RPMI7951 (cell line): Measurements from ENCODE around the gene TGFB1. TPM values are rescaled to one million over a fixed set of nuclear protein-coding genes. Genes with fewer than 3 reads are reported as not detected.
A peak's percentile ranks its signal among the peaks of the same experiment; 100 is the strongest.

Experiments used
- DNase-seq: peaks from one replicate; pipeline ENCODE4 v3.0.0-alpha.2; 2012; ENCODE audit warnings: low read depth
- total RNA-seq: library from RNA; depleted of rRNA; stranded (reverse); fragments of >200 nt; shearing (Covaris generic); gene quantifications from 2 replicates; pipeline ENCODE4 v1.2.3, GENCODE V29; 2014

Gene TGFB1
- total RNA-seq, 1 experiment from 2014 or later, result 18.1 TPM

DNA sequence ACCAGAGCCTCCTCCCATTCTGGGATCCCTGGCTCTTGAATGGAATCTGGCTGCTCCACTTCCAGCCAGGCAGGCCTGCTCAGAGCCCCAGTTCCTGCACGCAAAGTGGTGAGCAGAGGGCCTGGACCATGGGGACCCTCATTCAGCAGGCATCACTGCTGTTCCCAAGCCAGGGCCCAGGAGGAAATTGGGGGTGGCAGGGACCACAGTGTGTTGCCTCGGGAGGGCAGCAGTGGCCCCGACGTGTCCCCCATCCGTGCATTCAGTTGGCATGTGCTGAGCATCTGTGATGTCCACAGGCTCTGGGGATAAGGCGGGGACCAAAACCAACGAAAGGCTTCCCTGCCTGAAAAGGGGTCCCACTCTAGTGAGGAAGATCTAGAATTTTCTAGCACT, 32.5 kb downstream of the TGFB1 start:
- no peak for DNase-seq

GRCh38 chr19:41320568-41320967, 33.2 kb downstream of the TGFB1 start:
- DNase-seq, result no peak

GRCh38 chr19:41320185-41320518, 33.6 kb downstream of the TGFB1 start:
- no peak for DNase-seq

DNA sequence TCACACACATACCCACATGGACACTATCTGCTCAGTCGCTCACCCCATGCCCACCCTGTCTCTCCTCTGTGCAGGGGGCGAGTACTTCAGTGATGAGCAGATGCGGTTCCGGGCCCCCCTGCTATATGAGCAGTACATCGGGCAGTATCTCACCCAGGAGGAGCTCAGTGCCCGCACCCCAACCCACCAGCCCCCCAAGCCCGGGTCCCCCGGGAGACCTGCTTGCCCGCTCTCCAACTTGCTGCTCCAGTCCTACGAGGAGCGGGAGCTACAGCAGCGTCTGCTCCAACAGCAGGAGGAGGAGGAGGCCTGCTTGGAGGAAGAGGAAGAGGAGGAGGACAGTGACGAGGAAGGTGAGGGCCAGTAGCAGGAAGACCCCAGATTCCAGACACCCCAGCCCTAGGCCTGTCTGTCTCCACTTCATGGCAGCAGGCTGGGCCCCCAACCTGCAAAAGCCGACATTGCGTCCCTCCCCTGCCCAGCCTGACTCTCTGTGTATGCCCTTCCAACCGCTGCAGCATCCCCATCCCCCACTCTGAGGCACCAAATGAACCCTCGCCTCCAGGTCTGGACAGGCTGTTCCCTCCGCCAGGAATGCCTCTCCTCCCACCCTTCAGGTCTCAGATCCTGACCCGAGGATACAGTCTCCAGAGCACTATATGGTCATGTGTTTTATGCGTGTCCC, 34.1 kb downstream of the TGFB1 start:
- no peak for DNase-seq

DNA sequence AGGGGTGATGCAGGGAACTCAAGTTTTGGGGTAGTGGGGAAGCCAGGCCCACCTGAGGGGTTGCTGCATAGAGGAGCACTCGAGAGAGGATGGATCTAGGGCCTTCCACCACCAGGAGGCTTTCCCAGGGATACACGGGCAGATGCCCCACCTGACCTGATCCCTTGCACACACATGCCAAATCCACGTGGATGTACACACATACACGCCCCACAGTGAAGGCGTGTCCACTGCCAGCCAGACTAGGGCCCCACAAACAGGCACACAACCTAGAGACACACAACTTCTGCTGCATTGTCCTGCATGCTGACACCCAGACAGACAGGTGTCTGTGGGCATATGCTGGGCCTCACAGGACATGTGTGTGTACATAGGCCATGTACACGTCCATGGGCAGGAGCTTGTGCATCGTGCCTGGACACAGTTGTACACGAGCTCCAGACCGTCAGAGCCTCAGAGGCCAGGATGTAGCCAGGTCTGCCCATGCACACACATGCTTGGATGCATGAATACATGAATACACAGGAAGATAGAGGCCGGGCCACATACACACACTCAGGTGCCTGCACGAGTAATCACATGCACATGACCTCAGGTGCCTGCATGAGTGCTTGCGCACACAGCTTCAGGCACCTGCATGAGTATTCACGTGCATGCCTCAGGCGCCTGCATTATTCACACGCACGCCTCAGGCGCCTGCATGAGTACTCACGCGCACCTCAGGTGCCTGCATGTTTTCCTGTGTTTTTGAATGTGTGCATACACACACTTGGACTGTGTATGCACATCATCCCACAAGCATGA, 34.8 kb downstream of the TGFB1 start:
- no peak for DNase-seq

GRCh38 chr19:41316306-41316920, 37.3 kb downstream of the TGFB1 start:
- no peak for DNase-seq

DNA sequence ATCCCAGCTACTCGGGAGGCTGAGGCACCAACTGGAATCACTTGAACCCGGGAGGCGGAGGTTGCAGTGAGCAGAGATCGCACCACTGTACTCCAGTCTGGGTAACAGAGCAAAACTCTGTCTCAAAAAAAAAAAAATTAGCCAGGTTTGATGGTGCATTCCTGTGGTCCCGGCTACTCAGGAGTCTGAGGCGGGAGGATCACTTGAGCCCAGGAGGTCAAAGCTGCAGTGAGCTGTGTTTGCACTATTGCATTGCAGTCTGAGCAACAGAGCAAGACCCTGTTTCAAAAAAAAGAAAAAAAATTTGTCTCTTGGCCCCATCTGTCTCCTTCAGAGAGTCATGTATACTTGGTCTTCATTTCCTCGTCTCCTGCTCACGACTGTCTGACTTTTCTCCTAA, 42.1 kb downstream of the TGFB1 start:
- DNase-seq, result no peak

GRCh38 chr19:41311072-41311471, 42.6 kb downstream of the TGFB1 start:
- DNase-seq, result no peak

GRCh38 chr19:41310033-41310831, 43.5 kb downstream of the TGFB1 start, which contains the start of gene CCDC97:
CCDC97 (plus strand) TSS chr19:41310172; CDS start chr19:41310311, 139 bp downstream.
- peak; percentile 85 for DNase-seq

DNA sequence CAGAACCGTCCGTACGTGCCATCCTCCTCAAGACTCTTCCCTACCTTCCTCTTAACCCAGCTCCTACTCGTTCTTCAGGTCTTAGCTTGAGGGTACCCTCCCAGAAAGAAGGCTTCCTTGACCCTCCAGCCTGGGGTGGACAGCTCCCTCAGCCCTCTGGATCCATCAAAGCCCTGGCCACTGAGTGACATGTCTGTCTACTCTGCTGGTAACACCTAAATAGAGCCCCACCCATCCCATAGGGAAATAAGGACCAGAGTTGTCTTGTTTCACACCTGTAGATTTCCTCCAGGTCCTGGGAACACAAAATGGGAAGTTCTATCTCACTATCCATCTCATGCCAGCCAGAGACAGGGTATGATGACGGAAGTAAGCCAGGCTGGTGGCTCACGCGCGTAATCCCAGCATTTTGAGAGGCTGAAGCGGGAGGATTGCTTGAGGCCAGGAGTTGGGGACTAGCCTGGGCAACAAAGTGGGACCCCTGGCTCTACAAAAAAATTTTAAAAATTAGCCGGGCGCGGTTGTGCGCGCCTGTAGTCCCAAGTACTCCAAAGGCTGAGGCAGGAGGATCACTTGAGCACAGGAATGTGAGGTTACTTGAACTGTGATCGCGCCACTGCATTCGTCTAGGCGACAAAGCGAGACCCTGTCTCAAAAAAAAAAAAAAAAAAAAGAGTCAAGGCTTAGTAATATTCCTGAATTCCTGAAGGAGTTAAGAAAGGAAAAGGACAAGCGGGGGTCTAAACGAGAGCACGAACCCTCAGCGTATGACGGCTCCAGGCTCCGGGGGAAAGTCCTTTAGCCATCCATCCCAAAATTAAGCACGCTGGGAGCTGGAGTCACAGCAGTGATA, 44.3 kb downstream of the TGFB1 start:
- peak; percentile 29 for DNase-seq

DNA sequence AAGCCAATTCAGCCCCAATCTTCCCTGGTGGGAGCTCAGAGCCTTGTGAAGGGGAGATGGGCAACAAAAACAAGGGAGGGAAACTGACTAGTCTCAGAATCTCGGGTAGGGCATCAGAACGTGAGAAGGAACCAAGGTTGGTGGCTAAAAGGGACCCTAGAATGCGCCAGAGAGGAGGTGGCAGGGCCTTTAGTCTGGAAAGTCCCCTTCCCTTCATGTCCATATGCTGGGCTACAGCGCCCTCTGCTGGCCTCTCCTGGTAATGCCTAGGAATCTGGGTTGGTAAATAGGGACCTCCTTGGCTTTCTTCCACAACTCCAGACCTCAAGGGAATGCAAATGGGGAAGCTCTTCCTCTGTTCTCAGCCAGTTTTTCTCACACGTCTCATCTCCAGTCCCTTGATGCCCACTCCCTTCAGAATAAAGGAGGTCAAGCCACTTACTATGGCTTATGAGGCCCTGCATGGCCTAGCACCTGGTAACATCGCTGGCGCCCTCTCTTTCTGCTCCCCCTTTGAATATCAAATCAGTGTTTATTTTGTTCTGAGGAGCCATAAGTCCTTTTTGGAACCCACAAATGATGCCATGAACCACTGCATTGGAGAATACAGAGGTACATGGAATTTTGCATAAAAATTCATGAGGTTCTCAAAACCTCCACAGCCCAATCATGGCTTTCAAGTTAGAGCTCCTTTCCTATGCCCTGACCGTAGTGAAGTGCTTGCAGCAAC, 45.1 kb downstream of the TGFB1 start:
- peak; percentile 86 for DNase-seq

GRCh38 chr19:41307954-41308449, 45.7 kb downstream of the TGFB1 start:
- no peak for DNase-seq

DNA sequence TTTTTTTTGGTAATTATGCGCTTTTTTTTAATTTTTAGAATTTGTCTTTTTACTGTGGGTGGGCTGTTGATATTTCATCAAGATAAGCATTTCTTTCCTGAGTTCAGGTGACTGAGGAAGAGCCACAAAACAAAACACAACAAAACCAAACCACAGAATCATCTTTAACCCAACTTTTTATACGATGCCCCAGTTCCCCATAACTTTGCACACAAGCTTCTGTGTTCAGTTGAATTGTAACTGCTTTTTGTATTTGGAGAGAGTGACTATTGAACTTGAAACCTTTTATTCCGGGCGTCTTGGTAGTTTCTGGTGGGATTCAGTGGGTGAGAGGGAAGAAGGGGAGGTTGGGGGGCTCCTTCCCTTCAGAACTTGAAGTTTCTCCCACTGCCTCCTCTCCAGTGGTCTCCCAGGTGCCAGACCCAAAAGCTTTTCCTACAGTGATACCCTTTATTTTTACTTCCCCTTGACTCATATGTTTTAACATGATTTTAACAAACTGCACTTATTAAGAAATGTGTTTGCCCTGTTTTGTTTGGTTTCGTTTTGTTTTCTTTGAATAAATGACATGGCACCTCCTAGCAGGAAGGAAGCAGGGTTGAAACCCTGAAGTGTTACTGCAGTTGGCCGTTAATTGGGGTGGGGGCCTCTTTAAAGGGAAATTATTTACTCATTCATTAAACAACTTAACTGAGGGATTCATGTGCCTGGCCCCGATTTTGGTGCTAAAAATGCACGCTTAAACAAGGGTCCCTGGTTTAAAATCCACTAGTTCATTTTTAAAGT, 46.4 kb downstream of the TGFB1 start:
- no peak for DNase-seq

DNA sequence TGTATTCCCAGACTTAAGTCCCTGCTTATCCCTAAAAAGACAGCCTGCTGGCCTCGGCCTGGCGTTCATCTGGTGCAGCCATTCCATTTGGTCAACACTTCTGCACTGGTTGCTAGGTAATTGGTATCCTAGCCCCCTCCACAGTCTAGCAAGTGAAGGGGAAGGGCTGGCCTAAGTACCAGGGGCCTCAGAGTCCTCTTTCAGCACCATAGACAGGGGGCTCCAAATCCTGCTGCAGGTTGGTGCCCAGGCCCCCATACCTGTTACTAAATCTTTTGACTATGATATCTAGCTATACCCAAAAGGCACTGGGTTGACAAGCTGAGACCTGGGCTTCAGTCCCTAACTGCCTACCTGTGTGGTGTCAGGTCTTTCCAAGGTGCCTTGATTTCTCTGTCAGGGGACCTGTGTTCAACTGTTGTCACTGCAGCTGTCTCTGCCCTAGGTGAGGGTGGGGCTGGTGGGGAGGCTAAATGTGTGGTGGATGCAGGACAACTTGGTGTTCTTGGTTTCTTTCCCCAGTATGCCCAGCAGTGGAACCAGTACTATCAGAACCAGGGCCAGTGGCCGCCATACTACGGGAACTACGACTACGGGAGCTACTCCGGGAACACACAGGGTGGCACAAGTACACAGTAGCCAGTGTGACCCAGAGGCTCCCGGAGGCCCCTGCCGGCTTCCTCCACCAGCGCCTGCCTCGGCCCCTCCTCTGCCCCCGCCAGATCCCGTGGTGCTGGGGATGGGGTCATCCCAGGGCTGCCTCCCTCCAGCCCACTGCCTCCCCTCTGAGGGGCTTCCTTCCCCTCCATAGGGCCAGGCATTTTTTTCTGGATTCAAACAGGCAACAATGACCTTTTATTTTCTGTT, 47.6 kb downstream of the TGFB1 start:
- DNase-seq, result no peak

DNA sequence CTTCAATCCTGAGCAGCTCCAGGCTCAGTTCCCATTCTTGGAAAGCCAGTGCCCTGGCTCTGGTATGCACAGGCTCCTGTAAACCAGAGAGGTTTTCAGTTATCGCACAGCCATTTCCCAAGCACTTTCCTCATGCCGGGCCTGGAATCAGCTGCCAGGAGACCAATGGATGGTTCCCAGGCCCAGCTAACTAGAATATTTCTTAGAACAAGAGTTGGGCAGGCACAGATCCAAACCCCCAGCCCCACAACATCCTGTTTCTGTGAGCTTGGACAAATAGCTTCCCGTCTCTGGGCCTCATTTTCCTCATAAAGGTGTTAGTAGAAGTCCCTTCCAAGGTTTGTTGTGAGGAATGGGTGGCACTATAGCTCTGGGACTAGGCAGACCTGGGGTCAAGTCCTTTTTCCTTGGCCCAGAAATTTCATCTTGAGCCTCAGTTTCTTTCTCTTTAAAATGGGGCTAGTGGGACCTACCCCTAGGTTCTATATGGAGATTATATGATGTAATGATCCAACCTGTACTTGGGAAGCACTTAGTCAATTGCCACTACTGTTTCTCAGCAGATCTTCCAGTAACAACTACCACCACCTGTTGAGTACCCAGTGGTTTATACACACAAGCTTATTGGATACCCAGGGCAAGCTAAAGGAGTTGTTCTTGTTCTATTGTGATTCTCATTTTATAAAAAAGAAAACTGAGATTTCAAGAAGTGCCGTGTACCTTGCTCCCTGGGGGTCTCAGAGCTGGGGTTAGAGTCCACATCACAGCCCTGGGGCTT, 48.8 kb downstream of the TGFB1 start:
- no peak for DNase-seq

DNA sequence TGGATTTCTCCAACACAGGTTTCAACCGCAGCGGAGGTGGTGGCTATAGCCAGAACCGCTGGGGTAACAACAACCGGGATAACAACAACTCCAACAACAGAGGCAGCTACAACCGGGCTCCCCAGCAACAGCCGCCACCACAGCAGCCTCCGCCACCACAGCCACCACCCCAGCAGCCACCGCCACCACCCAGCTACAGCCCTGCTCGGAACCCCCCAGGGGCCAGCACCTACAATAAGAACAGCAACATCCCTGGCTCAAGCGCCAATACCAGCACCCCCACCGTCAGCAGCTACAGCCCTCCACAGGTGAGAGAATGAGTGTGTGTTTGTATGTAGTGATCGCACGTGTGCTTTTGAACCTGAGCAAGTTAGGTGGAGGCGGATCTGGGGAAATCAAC, 49.8 kb downstream of the TGFB1 start:
- no peak for DNase-seq

DNA sequence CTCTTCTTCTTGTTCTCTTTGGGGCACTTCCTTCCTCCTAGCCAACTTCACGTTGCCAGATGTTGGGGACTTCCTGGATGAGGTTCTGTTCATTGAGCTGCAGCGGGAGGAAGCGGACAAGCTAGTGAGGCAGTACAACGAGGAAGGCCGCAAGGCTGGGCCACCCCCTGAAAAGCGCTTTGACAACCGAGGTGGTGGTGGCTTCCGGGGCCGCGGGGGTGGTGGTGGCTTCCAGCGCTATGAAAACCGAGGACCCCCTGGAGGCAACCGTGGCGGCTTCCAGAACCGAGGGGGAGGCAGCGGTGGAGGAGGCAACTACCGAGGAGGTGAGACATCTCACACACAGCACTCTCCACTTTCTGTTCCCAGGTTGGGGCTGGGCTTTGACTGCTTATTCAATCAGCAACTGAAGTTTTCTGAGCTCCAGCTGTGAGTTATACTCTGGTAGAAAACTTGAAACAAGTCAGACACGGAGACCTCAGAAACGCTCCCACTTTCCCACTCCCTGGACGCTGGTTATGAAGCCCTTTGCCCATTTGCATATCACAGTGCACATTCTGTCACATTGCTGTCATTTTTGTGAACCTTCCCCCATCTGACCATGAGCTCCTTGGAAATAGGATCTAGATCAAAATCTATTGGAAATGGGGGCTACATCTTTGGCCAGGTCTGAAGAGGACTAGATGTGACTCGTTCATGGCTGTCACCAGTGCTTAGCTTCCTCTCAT, 50.9 kb downstream of the TGFB1 start:
- no peak for DNase-seq
